ENCODE data around the gene MAT2B.

The MAT2B gene

DNA sequence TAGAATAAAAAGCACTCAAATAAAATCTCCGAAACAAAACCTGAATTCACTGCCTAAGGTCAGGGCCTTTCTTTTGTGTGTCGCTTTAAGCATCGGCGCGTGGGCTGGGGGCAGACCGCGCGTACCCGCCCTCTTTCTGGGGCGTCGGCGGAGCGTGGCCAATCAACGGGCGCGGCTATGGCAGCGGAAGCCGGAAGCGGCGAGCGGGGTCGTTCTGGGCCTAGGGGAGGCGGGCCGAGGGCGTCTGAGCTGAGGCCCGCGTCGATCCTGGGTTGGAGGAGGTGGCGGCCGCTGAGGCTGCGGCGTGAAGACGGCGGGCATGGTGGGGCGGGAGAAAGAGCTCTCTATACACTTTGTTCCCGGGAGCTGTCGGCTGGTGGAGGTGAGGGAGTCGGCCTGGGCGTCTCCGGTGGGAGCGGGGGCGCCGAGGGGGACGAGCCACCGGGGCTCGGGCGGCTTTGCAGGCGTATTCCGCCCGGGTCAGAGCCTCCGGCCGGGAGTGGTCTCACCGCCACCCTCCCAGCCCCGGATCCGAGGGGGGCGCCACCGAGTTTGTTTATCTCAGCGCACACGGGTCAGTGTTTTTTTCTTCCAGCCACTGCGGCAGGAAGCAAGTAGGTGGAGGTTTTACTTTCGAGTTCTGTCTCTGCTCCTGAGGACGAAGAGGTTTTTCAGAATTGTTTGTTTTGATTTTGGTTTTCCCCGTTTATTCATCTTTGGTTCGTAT lies at the start of gene MAT2B:
Gene MAT2B (plus strand): TSS at position 252 of the 727 bp plus-strand sequence. CDS start 68 bp downstream, at position 320.
- ATAC-seq = peak; percentile 85 to 90

DNA sequence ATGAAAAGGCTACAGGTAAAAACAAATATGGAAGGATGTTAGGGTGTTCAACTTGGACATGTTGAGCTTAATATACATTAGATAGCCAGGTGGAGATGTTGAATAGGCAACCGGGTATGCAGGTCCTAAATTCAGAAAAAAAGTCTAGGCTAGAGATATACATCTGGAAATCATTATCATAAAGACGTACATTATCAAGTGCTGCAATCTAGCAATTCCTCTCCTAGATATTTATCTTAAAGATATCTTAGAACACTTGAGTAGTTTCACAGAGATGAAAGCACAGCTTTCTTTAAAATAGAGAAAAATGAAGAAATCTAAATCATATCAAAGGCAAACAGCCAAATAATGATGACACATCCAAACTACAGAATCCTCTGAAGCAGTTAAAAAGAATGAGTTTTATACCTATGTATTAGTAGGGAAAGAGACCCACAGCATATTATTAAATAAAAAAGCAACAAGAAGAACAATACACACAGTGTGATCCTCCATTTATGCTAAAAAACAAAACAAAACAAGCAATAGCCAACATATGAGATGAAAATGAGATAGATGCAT lies 49.3 kb upstream of the MAT2B start:
- ATAC-seq = no peak

DNA sequence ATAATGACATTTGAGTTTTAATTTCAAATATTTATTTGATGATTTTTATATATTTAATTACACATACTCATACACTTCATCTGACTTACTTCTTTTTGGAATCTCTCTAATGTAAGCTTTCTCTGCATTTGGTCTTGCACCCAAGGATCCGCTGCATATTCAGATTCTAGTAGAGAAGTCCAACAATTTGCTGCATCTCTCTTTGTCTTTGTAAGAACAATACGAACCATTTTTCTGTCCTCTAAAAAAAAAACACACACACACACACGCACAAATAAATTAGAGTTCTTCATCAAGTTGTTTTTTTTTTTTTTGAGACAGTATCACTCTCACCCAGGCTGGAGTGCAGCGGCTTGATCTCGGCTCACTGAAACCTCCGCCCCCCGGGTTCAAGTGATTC lies 48.6 kb upstream of the MAT2B start:
- ATAC-seq = no peak

DNA sequence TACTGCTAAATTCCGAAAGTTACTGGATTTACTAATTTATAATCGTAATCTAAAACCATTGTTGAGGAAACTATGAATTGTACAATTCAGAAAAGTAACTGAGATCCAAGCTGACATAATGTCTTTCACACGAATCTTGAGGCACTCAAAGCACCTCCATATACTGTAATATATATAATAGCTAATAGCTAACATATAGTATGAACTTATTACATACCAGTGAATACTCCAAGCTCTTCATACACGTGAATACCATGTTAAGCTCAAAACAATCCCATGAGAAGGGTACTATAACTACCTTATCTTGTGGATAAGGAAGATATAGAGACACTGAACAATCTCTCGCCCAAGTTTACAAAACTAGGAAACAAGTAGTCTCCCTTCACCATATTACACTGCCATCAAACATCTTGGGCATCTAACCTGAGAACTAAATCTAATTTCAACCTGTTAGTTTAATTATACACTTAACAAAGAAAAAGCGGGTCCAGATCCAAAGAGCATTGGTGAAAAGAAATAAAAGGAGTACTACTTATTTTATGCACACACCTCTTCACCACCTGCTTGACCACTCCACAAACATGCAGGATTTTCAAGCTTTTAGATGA lies 46.5 kb upstream of the MAT2B start:
- no peak for ATAC-seq

DNA sequence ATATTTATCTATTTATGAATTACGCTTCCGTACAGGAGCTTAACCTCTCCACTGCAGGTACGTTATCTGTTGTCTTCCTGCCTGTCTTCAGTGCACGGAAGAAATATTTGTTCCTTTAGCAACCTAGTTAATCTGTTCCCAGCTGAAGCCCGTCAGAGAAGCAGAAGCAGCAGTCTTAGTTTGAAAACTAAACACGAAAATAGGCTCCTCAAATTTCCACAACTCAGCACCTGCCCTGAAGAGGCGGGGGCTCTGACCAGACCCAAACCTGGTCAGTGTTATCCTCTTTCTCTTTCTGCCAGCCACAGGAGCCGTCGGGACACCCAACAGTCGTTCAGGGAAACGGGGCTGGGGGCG lies 46.0 kb upstream of the MAT2B start:
- ATAC-seq = no peak

DNA sequence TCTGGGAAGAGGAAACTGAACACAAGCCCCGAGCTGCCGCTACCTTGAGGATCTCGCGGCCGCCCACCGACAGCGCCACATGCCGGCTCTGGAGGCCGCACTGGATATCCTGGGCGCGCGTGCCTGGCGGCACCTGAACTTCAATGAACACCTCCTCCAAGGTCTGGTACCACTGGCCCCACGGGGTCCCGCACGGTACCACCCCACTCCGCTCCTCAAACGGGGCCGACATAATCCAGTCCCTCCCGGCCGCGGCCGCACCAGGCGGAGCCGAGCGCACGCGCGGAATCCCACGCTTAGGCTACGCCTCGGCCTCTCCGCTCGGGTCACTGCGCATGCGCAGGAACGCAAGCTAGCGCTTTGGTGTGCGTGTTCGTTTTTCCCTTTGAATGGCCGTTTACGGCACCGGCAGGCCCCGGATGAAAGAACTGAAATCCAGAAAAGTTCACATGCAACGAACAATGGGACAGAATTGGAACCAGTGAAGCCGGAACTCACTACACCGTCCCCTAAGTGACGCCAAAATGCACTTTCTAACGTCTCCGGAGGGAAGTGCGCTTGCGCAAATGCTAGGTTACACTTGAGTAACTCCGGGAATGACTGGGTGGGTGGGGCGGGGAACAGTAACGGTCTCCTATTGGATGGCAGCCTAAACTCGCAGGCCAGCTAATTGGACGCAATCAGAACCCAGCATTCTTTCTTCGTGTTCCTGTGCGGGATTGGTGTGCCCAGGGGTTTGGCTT lies 45.4 kb upstream of the MAT2B start, which contains the start of gene NUDCD2:
Gene NUDCD2 (minus strand): TSS at position 284 of the 743 bp plus-strand sequence. CDS start 52 bp downstream, at position 232.
- ATAC-seq = peak; percentile 83 to 85

DNA sequence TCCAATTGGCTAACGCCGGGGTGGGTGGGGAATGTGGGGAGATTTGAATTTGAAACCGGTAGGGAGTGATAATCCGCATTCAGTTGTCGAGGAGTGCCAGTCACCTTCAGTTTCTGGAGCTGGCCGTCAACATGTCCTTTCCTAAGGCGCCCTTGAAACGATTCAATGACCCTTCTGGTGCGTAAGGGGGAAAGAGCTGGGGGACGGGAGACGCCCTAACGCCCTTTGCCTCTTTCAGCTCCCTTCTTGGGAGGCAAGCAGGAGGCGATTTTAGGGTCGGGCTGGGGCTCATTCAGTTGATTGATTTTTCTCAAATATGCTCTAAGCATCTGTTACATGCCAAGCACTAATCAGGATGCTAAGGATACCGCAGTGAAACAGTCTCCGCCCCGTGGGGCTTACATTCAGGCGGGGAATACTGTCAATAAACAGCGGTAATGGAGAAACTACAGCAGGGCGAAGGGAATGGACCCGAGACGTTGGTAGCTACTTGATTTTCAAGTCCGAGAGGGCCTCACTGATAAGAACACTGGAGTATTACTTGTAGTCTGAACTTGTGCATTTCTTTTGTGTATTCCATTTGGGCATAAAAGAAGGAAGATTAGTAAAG lies 44.8 kb upstream of the MAT2B start, which contains the start of gene HMMR:
Gene HMMR (plus strand): TSS at position 71 of the 610 bp plus-strand sequence. CDS start 61 bp downstream, at position 132.
- no peak for ATAC-seq

DNA sequence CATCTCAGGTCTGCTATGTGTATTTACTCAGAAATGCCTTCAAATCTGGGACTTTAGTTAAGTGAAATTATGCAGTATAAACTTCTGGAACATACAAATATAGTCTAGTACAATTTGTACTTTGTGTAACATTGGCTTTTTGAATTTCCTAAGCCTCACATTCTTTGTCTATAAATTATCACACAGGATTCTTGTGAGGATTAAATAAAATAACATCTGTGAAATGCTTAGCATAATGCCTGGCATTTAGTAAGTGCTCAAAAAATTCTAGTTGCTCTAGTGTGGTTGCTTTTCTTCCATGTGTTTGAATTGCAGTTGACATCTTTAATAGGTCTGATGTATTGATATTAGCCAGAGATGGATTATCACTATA lies 42.4 kb upstream of the MAT2B start:
- ATAC-seq = no peak

DNA sequence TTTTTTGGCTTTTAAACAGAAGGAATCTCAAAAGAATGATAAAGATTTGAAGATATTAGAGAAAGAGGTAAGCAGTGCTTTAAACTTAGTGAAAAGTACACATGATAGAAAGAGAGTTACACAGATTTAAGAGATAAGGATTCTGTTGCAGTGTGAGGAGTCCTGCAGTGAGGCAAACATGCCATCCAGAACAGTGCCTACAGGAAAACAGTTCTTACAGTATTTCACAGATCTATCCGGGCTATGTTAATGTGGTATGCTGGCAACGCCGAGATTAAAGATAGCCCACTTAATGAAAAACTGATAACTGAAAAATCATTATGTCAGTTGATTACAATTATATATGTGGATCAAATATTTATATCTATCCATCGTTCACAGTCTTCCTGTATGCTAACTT lies 37.7 kb upstream of the MAT2B start:
- ATAC-seq = no peak

DNA sequence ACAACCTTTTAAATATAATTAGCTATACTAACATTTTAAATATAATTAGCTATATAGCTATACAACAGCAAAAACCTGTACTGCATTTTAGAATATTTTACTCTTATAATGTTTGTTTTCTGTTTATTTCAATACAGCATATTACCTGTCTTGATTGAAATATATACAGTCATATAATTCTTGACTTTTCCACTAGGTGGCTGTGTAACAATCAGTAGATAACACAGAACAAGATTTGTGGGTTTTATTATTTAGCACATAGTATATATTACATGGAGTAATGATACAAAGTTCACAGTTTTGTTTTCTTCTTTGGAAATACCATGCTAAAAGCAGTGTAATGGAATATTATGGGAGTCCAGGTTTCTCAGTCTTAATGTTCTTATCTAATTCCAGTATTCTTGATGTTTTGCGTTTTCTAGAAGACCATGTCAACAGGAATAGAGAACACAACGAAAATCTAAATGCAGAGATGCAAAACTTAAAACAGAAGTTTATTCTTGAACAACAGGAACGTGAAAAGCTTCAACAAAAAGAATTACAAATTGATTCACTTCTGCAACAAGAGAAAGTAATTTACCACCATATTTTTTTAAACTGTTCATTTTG lies 31.7 kb upstream of the MAT2B start:
- peak in 1 of 2 donors; percentile 59 for ATAC-seq

DNA sequence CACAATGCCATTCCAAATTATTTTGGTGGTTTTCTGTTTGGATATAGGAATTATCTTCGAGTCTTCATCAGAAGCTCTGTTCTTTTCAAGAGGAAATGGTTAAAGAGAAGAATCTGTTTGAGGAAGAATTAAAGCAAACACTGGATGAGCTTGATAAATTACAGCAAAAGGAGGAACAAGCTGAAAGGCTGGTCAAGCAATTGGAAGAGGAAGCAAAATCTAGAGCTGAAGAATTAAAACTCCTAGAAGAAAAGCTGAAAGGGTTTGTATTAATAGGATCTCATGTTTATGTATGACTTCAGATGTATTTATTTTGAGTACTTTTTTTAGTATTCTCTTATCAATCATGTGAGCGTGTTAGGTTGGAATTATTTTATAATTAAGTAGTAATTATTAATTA lies 30.0 kb upstream of the MAT2B start:
- no peak for ATAC-seq

DNA sequence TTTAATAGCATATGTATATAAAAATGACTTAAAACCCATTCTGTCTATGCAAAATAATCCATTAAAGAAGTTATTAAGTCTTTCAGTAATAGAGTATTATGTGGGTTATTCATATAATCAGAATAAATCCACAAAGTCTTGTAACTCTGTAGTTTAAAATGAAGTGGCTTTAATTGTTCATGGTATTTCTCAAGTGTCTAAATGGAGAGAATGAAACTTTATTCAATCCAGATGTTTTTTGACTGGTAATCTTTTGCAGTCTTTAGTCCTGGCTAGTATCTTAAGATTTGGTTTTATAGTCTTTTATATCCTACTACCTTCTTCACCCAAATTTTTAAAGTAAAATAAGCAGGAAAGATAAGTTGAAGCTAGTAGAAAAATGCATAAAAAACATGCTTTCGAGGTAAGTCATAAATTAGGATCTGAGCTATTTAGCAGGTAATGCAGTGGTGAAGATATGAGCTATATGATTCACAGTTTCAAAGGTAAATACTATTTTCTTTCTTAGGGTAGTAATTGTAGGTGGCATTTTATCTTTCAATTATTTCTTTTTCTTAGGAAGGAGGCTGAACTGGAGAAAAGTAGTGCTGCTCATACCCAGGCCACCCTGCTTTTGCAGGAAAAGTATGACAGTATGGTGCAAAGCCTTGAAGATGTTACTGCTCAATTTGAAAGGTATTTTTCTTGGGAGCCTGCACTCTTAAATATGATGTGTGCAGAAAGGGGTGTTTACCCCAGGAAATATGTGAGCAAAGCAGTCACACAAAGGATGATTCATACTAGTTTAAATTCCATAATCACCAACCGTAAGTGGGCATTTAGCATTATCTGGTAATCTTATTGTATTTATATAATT lies 27.1 kb upstream of the MAT2B start:
- peak in 1 of 2 donors; percentile 13 for ATAC-seq

DNA sequence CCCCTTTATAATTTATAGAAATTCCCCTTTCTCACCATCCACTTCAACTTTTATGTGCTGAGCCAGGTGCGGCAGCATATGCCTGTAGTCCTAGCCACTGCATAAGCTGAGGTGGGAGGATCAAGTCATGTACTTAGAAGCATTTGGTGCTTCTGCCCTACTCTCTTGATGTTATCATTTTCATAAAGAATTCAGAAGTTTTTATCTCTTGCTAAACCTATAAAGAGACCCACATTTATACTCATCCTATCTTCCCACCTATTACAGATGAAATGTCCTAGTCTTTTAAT lies 26.5 kb upstream of the MAT2B start:
- ATAC-seq = no peak

DNA sequence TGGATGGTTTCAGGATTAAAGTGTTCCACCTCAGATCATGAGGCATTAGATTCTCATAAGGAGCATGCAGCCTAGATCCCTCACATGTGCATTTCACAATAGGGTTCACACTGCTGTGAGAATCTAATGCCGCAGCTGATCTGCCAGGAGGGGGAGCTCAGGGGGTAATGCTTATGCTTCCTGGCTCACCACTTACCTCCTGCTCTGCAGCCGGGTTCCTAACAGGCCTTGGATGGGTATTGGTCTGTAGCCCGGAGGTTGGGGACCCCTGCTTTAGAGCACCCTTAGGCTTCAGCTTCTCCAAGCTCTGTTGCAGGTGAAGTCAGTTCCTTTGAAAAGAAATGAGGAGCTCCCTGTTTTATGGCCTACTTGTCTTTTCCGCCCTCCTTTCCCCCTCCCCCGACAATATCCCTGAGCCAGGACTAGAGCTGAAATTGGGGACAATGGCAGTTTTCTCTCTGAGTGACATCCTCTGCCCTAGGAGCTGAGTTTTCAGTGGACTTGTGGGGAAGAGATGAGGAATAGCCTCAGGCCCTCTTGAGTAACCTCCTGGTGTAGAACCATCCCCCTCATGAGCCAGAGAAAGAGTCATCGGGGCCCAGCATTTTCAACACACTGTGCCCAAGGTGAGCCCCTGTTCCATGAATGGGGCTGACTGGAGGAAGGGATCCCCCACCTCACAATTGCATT lies 16.2 kb upstream of the MAT2B start:
- ATAC-seq = peak in 1 of 2 donors; percentile 24

DNA sequence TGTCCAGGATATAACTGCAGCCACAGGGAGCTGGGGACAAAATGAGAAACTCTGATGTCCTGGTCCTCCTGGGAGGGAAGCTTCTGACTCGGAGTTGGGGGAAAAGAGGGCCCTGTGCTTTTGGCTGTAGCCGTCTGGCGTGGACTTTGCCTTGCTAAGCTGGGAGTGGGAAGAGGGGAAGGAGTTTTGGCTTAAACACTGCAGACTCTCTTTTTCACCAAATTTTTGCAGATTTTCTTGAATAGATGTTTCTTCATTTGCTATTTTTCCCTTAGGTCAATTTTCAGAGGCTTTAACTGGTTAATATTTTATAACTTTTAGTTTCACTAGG lies 15.7 kb upstream of the MAT2B start:
- no peak for ATAC-seq

DNA sequence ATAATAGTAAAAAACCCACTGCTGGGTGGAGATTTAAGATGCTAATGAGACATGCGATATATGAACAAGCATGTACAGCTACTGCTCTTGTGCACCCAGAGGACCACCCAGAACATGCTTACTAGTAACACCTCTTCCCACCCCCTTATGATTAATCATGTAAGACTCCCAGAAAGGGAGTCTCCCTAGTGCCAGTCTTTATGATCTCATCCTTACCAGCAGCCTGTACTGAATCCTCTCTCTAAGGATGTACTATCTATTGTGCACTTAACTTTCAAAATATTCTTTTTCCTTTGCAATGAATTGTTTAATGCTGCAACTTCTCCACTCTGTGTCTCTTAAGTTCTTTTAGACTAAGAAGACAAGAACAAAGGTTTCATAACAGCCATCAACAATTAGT lies 9.1 kb upstream of the MAT2B start:
- no peak for ATAC-seq

DNA sequence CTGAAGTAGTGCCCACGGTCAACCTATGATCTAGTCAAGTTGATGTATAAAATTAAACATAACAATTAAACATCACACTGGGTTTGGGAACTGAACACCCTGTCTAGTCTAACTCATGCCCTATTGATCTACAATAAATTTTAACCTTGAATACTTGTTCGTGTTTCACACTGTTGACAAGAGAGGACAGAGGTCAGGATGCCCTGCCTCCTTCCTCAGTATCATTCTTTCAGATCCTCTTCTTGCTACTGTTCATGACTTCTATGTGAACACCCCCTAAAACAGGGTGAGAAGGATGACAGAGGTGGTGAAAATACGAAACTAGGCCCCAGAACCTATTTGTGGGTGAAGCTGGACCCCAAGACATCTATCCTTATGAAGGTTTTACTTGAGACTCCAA lies 8.1 kb upstream of the MAT2B start:
- no peak for ATAC-seq

DNA sequence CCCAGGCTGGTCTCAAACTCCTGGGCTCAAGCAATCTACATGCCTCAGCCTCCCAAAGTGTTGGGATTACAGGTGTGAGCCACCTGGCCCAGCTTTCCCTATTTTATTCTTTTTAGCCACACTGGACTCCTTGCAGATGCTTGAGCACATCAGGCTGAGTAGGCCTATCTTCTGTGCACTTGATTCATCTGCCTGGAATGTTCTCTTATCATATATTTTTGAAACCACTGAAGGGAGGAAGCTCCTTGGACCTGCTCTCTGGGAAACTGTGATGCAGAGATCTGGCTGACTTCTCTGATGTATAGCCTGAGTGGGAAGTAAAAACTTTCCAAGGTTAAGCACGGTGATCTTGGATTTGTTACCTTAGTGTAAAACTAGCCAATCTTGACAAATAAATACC lies 6.5 kb upstream of the MAT2B start:
- no peak for ATAC-seq

DNA sequence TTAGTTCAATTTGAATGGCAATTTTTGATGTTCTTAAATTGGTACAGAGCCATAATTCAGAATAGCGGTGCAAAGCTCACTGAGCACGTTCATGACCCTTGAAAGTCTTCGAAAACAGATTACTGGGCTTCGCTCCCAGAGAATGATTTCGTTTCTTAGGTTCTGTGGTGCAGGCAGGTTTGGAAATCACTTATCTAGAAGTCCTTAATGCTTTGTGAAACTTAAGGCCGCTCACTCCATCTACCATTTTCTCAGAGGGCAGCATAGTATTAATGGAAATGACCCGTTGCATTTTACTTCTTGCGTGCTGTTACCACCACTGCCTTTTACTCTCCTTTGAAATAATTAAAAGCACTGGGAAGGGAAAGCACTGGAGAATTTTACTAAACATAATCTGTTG lies 2.9 kb upstream of the MAT2B start:
- no peak for ATAC-seq

DNA sequence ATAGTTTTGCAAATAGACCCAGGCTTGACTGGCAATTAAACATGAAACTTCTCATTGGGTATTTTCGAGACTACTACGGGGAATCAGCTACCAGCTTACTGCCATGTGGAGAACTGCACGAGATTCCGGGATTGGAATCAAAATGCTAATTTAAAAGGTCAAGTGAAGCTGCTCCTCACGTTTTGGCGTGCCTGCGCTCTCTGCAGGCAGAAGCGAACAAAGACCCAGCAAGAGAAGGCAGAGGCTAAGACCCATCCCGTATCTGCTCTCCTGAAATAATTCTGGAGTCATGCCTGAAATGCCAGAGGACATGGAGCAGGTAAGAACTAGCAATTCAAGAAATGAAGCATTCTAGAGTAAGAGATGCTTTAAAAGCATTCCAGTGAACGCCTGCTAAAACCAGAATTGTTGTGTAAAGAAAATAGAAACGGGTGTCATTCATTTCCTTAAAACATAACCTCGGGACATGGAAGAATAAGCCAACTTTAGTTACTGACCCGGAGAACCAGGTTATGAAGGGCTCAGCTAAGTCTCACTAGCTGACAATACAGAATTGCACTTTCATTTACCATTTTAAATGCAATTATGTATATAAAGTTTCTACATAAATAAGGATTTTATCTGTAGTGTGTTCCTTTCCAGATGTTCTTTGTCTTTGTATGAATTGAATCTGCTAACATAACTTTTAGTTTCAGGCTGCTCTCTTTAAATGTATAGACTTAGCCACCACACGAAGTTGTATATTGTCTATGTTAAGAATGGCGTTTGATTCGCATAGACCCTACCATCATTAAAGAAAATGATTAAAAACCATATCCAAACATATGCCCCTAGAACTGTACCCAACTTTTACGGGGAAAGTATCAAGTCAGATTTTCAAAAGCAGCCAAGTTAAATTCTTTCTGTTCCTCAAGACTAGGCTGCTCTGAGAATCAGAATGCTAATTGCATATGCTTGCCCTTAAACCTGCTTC lies 2.0 kb upstream of the MAT2B start:
- no peak for ATAC-seq
